Measurements from ENCODE around the gene CEP112. TPM values are rescaled to one million over a fixed set of nuclear protein-coding genes. Genes with fewer than 3 reads are reported as not detected.
"Not testable (repeated sequence)": the region's sequence is repeated elsewhere in the genome, so short reads cannot be mapped to it uniquely, and the experiment has no call there.

CEP112 gene
- total RNA-seq, 1 experiment from 2014 or later: 41.6 TPM

GRCh38 chr17:65811043-65811442, 380.9 kb downstream of the CEP112 start:
- H3K27ac ChIP-seq: no peak overlapping the region
- peaks cover 13% of the 10 kb centered on the region for H3K9me3 ChIP-seq (replicated peaks)
- H3K27me3 ChIP-seq: no peaks in the 10 kb centered on the region
- H3K4me3 ChIP-seq: no peak overlapping the region
- no peaks in the 10 kb centered on the region for H3K4me1 ChIP-seq
- DNase-seq: no peak
- peaks cover 17% of the 10 kb centered on the region for H3K36me3 ChIP-seq

- no peak for DNase-seq
- peaks cover 13% of the 10 kb centered on the region for H3K9me3 ChIP-seq (replicated peaks)
- no peak overlapping the region for H3K27ac ChIP-seq
These were observed 382.6 kb downstream of the CEP112 start for GRCh38 chr17:65809366-65809765.

GRCh38 chr17:65808566-65808965, 383.4 kb downstream of the CEP112 start:
- H3K4me3 ChIP-seq, H3K27me3 ChIP-seq, H3K4me1 ChIP-seq, H3K27ac ChIP-seq, DNase-seq: not testable (repeated sequence)
- peaks cover 13% of the 10 kb centered on the region for H3K9me3 ChIP-seq (replicated peaks)
- peaks cover 23% of the 10 kb centered on the region for H3K36me3 ChIP-seq

More at GRCh38 chr17:65809366-65809765, 382.6 kb downstream of the CEP112 start:
- no peaks in the 10 kb centered on the region for H3K27me3 ChIP-seq
- H3K36me3 ChIP-seq: peaks cover 17% of the 10 kb centered on the region
- no peaks in the 10 kb centered on the region for H3K4me1 ChIP-seq
- H3K4me3 ChIP-seq: no peak overlapping the region

GRCh38 chr17:65807361-65807760, 384.6 kb downstream of the CEP112 start:
- H3K9me3 ChIP-seq (replicated peaks): peaks cover 13% of the 10 kb centered on the region
- DNase-seq: no peak
- no peak overlapping the region for H3K4me3 ChIP-seq
- H3K27ac ChIP-seq: no peak overlapping the region
- H3K4me1 ChIP-seq: no peaks in the 10 kb centered on the region
- H3K27me3 ChIP-seq: no peaks in the 10 kb centered on the region
- peaks cover 24% of the 10 kb centered on the region for H3K36me3 ChIP-seq

GRCh38 chr17:65801513-65801912, 390.4 kb downstream of the CEP112 start:
- peaks cover 4% of the 10 kb centered on the region for H3K9me3 ChIP-seq (replicated peaks)
- H3K27ac ChIP-seq: no peak overlapping the region
- DNase-seq: no peak
- H3K4me3 ChIP-seq: no peak overlapping the region
- no peaks in the 10 kb centered on the region for H3K27me3 ChIP-seq
- no peaks in the 10 kb centered on the region for H3K4me1 ChIP-seq
- peaks cover 7% of the 10 kb centered on the region; the same call in 1 of the 2 replicates for H3K36me3 ChIP-seq

GRCh38 chr17:65800655-65801054, 391.3 kb downstream of the CEP112 start:
- DNase-seq: no peak
- Histone ChIP-seq H3K27ac (no peak overlapping the region), H3K4me3 (no peak overlapping the region), H3K27me3 (no peaks in the 10 kb centered on the region), H3K36me3 (peaks cover 7% of the 10 kb centered on the region; the same call in 1 of the 2 replicates), H3K9me3 (replicated peaks) (peaks cover 4% of the 10 kb centered on the region), H3K4me1 (no peaks in the 10 kb centered on the region)

- peaks cover 7% of the 10 kb centered on the region; the same call in 1 of the 2 replicates for H3K36me3 ChIP-seq
- H3K4me1 ChIP-seq: no peaks in the 10 kb centered on the region
- H3K27ac ChIP-seq: no peak overlapping the region
- DNase-seq: no peak
- no peak overlapping the region for H3K4me3 ChIP-seq
- peaks cover 4% of the 10 kb centered on the region for H3K9me3 ChIP-seq (replicated peaks)
- H3K27me3 ChIP-seq: no peaks in the 10 kb centered on the region
These were observed 392.1 kb downstream of the CEP112 start for GRCh38 chr17:65799869-65800268.

- no peaks in the 10 kb centered on the region for H3K27me3 ChIP-seq
- peaks cover 4% of the 10 kb centered on the region for H3K9me3 ChIP-seq (replicated peaks)
- H3K27ac ChIP-seq: no peak overlapping the region
- DNase-seq: no peak
- H3K4me1 ChIP-seq: no peaks in the 10 kb centered on the region
- no peak overlapping the region for H3K4me3 ChIP-seq
- peaks cover 7% of the 10 kb centered on the region; the same call in 1 of the 2 replicates for H3K36me3 ChIP-seq
These were observed 392.5 kb downstream of the CEP112 start for GRCh38 chr17:65799454-65799853.

- H3K36me3 ChIP-seq: no peaks in the 10 kb centered on the region; the same call in 1 of the 2 replicates
- DNase-seq: peak; percentile 13 to 25
- peaks cover 4% of the 10 kb centered on the region; the same call in 1 of the 2 replicates for H3K9me3 ChIP-seq (replicated peaks)
- H3K27ac ChIP-seq: no peak overlapping the region
- H3K4me3 ChIP-seq: no peak overlapping the region
- no peaks in the 10 kb centered on the region for H3K27me3 ChIP-seq
- no peaks in the 10 kb centered on the region for H3K4me1 ChIP-seq
These were observed 394.1 kb downstream of the CEP112 start for GRCh38 chr17:65797809-65798208.

- no peaks in the 10 kb centered on the region for H3K27me3 ChIP-seq
- DNase-seq: no peak
- no peaks in the 10 kb centered on the region for H3K4me1 ChIP-seq
- H3K9me3 ChIP-seq (replicated peaks): peaks cover 4% of the 10 kb centered on the region; the same call in 1 of the 2 replicates
- H3K27ac ChIP-seq: no peak overlapping the region
- H3K4me3 ChIP-seq: no peak overlapping the region
- H3K36me3 ChIP-seq: no peaks in the 10 kb centered on the region
These were observed 394.8 kb downstream of the CEP112 start for GRCh38 chr17:65797101-65797500.

- Histone ChIP-seq H3K36me3 (no peaks in the 10 kb centered on the region), H3K4me3 (no peak overlapping the region), H3K9me3 (replicated peaks) (no peaks in the 10 kb centered on the region), H3K4me1 (no peaks in the 10 kb centered on the region), H3K27ac (no peak overlapping the region), H3K27me3 (no peaks in the 10 kb centered on the region)
- DNase-seq: peak; percentile 7 to 31
These were observed 397.4 kb downstream of the CEP112 start for GRCh38 chr17:65794572-65794971.

GRCh38 chr17:65790241-65790640, 401.7 kb downstream of the CEP112 start:
- no peak for DNase-seq
- Histone ChIP-seq H3K36me3 (no peaks in the 10 kb centered on the region), H3K27ac (no peak overlapping the region), H3K4me3 (no peak overlapping the region), H3K4me1 (peaks cover 6% of the 10 kb centered on the region), H3K9me3 (replicated peaks) (no peaks in the 10 kb centered on the region), H3K27me3 (no peaks in the 10 kb centered on the region)

GRCh38 chr17:65787503-65787902, 404.4 kb downstream of the CEP112 start:
- H3K27ac ChIP-seq: no peak overlapping the region
- no peak overlapping the region for H3K4me3 ChIP-seq
- H3K27me3 ChIP-seq: no peaks in the 10 kb centered on the region
- H3K9me3 ChIP-seq (replicated peaks): no peaks in the 10 kb centered on the region
- DNase-seq: no peak
- H3K36me3 ChIP-seq: no peaks in the 10 kb centered on the region
- H3K4me1 ChIP-seq: peaks cover 15% of the 10 kb centered on the region

GRCh38 chr17:65786479-65786878, 405.5 kb downstream of the CEP112 start:
- H3K4me1 ChIP-seq: peaks cover 15% of the 10 kb centered on the region
- no peak overlapping the region for H3K4me3 ChIP-seq
- H3K27me3 ChIP-seq: no peaks in the 10 kb centered on the region
- no peak for DNase-seq
- H3K36me3 ChIP-seq: no peaks in the 10 kb centered on the region
- H3K9me3 ChIP-seq (replicated peaks): no peaks in the 10 kb centered on the region
- H3K27ac ChIP-seq: no peak overlapping the region

- Histone ChIP-seq H3K4me3 (no peak overlapping the region), H3K27me3 (no peaks in the 10 kb centered on the region), H3K9me3 (replicated peaks) (no peaks in the 10 kb centered on the region), H3K36me3 (no peaks in the 10 kb centered on the region), H3K27ac (peak overlapping the region; percentile 42), H3K4me1 (peaks cover 15% of the 10 kb centered on the region)
- peak in 1 of 2 experiments; percentile 57 for DNase-seq
These were observed 406.8 kb downstream of the CEP112 start for GRCh38 chr17:65785109-65785508.

GRCh38 chr17:65783845-65784334, 408.0 kb downstream of the CEP112 start:
- Histone ChIP-seq H3K27ac (no peak overlapping the region), H3K4me3 (no peak overlapping the region), H3K4me1 (peaks cover 15% of the 10 kb centered on the region), H3K9me3 (replicated peaks) (no peaks in the 10 kb centered on the region), H3K36me3 (no peaks in the 10 kb centered on the region), H3K27me3 (no peaks in the 10 kb centered on the region)
- no peak for DNase-seq
